WTC11 (cell line): ENCODE results near the gene POLDIP3. TPM values are rescaled to one million over a fixed set of nuclear protein-coding genes. Genes with fewer than 3 reads are reported as not detected.

Source experiments
- ATAC-seq: fragments of 200-7000 bp; cut with Tn5 transposase; 2 replicates; pipeline ENCODE4 v1.10.0; 2021; ENCODE audit warnings: mild to moderate bottlenecking, moderate library complexity
- CTCF ChIA-PET: fragments of 300-600 bp; sonication (Branson Sonifier 250); formaldehyde crosslinking; loops from one replicate; lab custom pipeline; 2021; ENCODE audit warnings: antibody characterized with exemption; lab: Charles Lee
- POLR2A ChIA-PET: fragments of 350-600 bp; sonication (Branson Sonifier 250); formaldehyde crosslinking; loops from one replicate; lab custom pipeline; 2021; ENCODE audit warnings: antibody characterized with exemption; lab: Charles Lee
- DNase-seq: peaks from one replicate; pipeline ENCODE4 v3.0.0; 2021; ENCODE audit warnings: low spot score
- H3K27ac Mint-ChIP-seq: 2 replicates; pipeline ENCODE4 v1.8.0; 2021; ENCODE audit warnings: mixed read lengths
- H3K27me3 Mint-ChIP-seq: 2 replicates; pipeline ENCODE4 v1.8.0; 2021; ENCODE audit warnings: low read depth, mild to moderate bottlenecking, moderate library complexity, mixed read lengths
- H3K36me3 Mint-ChIP-seq: 2 replicates; pipeline ENCODE4 v1.8.0; 2021; ENCODE audit warnings: mixed read lengths
- H3K4me1 Mint-ChIP-seq: 2 replicates; pipeline ENCODE4 v1.8.0; 2022; ENCODE audit warnings: mixed read lengths
- H3K4me3 Mint-ChIP-seq: 2 replicates; pipeline ENCODE4 v1.8.0; 2021; ENCODE audit warnings: mild to moderate bottlenecking, moderate library complexity, mixed read lengths
- H3K9me3 Mint-ChIP-seq: 2 replicates; pipeline ENCODE4 v1.8.0; 2021; ENCODE audit warnings: mixed read lengths
- ATF6 ChIP-seq: sonication (generic); formaldehyde crosslinking; IDR thresholded peaks from 2 replicates; pipeline ENCODE4 v1.8.1; 2023; ENCODE audit warnings: mild to moderate bottlenecking, missing genetic modification reagents
- CREB1 ChIP-seq: sonication (generic); formaldehyde crosslinking; IDR thresholded peaks from 2 replicates; pipeline ENCODE4 v1.8.0; 2023; ENCODE audit warnings: mild to moderate bottlenecking, missing genetic modification reagents
- E2F1 ChIP-seq: sonication (generic); formaldehyde crosslinking; IDR thresholded peaks from 2 replicates; pipeline ENCODE4 v1.8.0; 2022; ENCODE audit warnings: mild to moderate bottlenecking, missing genetic modification reagents
- ERG ChIP-seq: fragments of 250-450 bp; sonication (Bioruptor Pico); IDR thresholded peaks from 2 replicates; pipeline ENCODE4 v1.8.0; 2021; ENCODE audit warnings: mild to moderate bottlenecking
- FOXK1 ChIP-seq: sonication (generic); formaldehyde crosslinking; IDR thresholded peaks from 2 replicates; pipeline ENCODE4 v1.8.0; 2022; ENCODE audit warnings: mild to moderate bottlenecking, moderate library complexity, missing genetic modification reagents
- HMGXB4 ChIP-seq: sonication (generic); formaldehyde crosslinking; IDR thresholded peaks from 2 replicates; pipeline ENCODE4 v1.8.1; 2023; ENCODE audit warnings: mild to moderate bottlenecking, moderate library complexity, missing genetic modification reagents
- NFE2L1 ChIP-seq: sonication (generic); formaldehyde crosslinking; IDR thresholded peaks from 2 replicates; pipeline ENCODE4 v1.8.1; 2023; ENCODE audit warnings: missing genetic modification reagents
- OVOL2 ChIP-seq: fragments of 250-450 bp; sonication (Bioruptor Pico); IDR thresholded peaks from 2 replicates; pipeline ENCODE4 v1.9.0; 2021; ENCODE audit warnings: mild to moderate bottlenecking, borderline replicate concordance
- ZBTB21 ChIP-seq: sonication (generic); formaldehyde crosslinking; IDR thresholded peaks from 2 replicates; pipeline ENCODE4 v1.8.1; 2023; ENCODE audit warnings: mild to moderate bottlenecking, missing genetic modification reagents, borderline replicate concordance
- ZNF219 ChIP-seq: sonication (generic); formaldehyde crosslinking; IDR thresholded peaks from 2 replicates; pipeline ENCODE4 v1.8.0; 2023; ENCODE audit warnings: missing genetic modification reagents, mild to moderate bottlenecking, borderline replicate concordance
- ZNF263 ChIP-seq: sonication (generic); formaldehyde crosslinking; IDR thresholded peaks from 2 replicates; pipeline ENCODE4 v1.8.1; 2022; ENCODE audit warnings: low read depth, mild to moderate bottlenecking, moderate library complexity, missing genetic modification reagents
- ZNF512 ChIP-seq: sonication (generic); formaldehyde crosslinking; IDR thresholded peaks from 2 replicates; pipeline ENCODE4 v1.8.1; 2022; ENCODE audit warnings: missing genetic modification reagents, borderline replicate concordance
- ZNF671 ChIP-seq: fragments of 250-450 bp; sonication (Bioruptor Pico); IDR thresholded peaks from 2 replicates; pipeline ENCODE4 v1.8.0; 2021; ENCODE audit warnings: mild to moderate bottlenecking
- total RNA-seq: library from RNA; stranded (reverse); gene quantifications from 3 replicates; pipeline ENCODE4 v1.2.3, GENCODE V29; 2021
- TF ChIP-seq, protein P1 (sequence below): sonication (generic); formaldehyde crosslinking; IDR thresholded peaks from 2 replicates; pipeline ENCODE4 v1.8.0; 2023; ENCODE audit warnings: mild to moderate bottlenecking, missing genetic modification reagents
- TF ChIP-seq, protein P2 (sequence below): sonication (generic); formaldehyde crosslinking; conservative IDR thresholded peaks from 2 replicates; pipeline ENCODE4 v1.8.1; 2022; ENCODE audit warnings: mild to moderate bottlenecking, missing genetic modification reagents
- TF ChIP-seq, protein P3 (sequence below): sonication (generic); formaldehyde crosslinking; IDR thresholded peaks from 2 replicates; pipeline ENCODE4 v1.8.0; 2022; ENCODE audit warnings: mild to moderate bottlenecking, missing genetic modification reagents

Gene POLDIP3
- total RNA-seq, 1 experiment from 2014 or later = 73.2 TPM

GRCh38 chr22:42619261-42620063, 4.8 kb upstream of the POLDIP3 start:
- H3K9me3 Mint-ChIP-seq = no peaks in the 10 kb centered on the region
- ATAC-seq (no peak), DNase-seq (no peak)
- POLR2A ChIA-PET = interaction anchor here (0.7 kb wide), 1 partner anchor 264 kb away, joined by 3 read pairs; no protein-coding TSS in a partner anchor
- no peak overlapping the region for H3K27ac Mint-ChIP-seq
- H3K4me1 Mint-ChIP-seq = peaks cover 15% of the 10 kb centered on the region
- TF ChIP-seq CREB1 (CRISPR knock-in tag) (no peak), ZBTB21 (CRISPR knock-in tag) (no peak), HMGXB4 (CRISPR knock-in tag) (no peak), ZNF219 (CRISPR knock-in tag) (no peak), ZNF512 (CRISPR knock-in tag) (no peak)
- TF ChIP-seq, protein P1, sequence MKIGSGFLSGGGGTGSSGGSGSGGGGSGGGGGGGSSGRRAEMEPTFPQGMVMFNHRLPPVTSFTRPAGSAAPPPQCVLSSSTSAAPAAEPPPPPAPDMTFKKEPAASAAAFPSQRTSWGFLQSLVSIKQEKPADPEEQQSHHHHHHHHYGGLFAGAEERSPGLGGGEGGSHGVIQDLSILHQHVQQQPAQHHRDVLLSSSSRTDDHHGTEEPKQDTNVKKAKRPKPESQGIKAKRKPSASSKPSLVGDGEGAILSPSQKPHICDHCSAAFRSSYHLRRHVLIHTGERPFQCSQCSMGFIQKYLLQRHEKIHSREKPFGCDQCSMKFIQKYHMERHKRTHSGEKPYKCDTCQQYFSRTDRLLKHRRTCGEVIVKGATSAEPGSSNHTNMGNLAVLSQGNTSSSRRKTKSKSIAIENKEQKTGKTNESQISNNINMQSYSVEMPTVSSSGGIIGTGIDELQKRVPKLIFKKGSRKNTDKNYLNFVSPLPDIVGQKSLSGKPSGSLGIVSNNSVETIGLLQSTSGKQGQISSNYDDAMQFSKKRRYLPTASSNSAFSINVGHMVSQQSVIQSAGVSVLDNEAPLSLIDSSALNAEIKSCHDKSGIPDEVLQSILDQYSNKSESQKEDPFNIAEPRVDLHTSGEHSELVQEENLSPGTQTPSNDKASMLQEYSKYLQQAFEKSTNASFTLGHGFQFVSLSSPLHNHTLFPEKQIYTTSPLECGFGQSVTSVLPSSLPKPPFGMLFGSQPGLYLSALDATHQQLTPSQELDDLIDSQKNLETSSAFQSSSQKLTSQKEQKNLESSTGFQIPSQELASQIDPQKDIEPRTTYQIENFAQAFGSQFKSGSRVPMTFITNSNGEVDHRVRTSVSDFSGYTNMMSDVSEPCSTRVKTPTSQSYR (CRISPR knock-in tag) = no peak
- TF ChIP-seq, protein P2, sequence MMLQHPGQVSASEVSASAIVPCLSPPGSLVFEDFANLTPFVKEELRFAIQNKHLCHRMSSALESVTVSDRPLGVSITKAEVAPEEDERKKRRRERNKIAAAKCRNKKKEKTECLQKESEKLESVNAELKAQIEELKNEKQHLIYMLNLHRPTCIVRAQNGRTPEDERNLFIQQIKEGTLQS (CRISPR knock-in tag) = no peak
- TF ChIP-seq, protein P3, sequence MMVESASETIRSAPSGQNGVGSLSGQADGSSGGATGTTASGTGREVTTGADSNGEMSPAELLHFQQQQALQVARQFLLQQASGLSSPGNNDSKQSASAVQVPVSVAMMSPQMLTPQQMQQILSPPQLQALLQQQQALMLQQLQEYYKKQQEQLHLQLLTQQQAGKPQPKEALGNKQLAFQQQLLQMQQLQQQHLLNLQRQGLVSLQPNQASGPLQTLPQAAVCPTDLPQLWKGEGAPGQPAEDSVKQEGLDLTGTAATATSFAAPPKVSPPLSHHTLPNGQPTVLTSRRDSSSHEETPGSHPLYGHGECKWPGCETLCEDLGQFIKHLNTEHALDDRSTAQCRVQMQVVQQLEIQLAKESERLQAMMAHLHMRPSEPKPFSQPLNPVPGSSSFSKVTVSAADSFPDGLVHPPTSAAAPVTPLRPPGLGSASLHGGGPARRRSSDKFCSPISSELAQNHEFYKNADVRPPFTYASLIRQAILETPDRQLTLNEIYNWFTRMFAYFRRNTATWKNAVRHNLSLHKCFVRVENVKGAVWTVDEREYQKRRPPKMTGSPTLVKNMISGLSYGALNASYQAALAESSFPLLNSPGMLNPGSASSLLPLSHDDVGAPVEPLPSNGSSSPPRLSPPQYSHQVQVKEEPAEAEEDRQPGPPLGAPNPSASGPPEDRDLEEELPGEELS (CRISPR knock-in tag) = no peak
- peaks cover 2% of the 10 kb centered on the region; the same call in 1 of the 2 replicates for H3K36me3 Mint-ChIP-seq
- CTCF ChIA-PET = interaction anchor here (0.7 to 0.8 kb wide), 2 partner anchors 36 to 201 kb away, joined by 3 to 4 read pairs; no protein-coding TSS in a partner anchor
- no peaks in the 10 kb centered on the region for H3K27me3 Mint-ChIP-seq
- no peak overlapping the region for H3K4me3 Mint-ChIP-seq

DNA sequence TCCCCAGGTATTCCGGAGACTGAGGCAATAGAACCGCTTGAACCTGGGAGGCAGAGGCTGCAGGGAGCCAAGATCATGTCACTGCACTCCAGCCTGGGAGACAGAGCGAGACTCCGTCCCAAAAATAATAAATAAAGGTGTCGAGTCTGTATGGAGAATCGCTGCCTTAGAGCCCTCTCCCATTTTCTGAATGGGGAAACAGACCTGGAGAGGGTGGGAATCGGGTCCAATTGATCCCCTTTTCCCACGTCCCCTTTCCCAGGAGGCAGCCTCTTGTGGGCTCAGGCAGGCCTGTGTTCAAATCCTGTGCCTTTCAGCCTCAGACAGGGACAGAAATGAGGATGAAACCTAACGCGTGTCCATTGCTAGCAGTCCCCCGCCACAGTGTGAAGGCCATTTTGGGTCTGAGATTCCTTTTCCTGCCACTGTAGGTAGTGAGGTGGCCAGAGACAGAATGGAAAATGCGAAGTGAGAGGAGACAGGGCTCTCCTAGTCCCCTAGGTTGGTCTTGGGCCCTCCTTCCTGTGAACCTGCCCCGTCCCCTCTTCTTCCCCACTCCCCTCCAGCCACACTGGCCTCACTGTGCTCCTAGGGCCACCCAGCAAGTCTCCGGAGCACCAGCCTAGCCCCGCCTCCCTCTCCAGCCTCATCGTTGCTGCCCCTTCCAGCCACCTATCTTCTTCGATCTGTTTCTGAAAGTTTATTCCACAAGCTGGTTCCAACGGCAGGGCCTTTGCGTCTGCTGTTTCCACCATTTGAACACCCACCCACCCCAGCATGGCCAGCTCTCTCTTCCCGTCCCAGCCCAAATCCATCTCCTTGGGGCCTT, 2.7 kb upstream of the POLDIP3 start:
- POLR2A ChIA-PET = no interaction called here
- TF ChIP-seq FOXK1 (CRISPR knock-in tag) = no peak
- no peak for TF ChIP-seq OVOL2
- TF ChIP-seq E2F1 (CRISPR knock-in tag) = no peak
- TF ChIP-seq ZNF263 (CRISPR knock-in tag) = no peak
- TF ChIP-seq ATF6 = no peak
- no peak for TF ChIP-seq ZNF671 (CRISPR knock-in tag)
- TF ChIP-seq ERG = no peak
- TF ChIP-seq NFE2L1 (CRISPR knock-in tag) = no peak
- Mint-ChIP-seq H3K4me1 (peaks cover 27% of the 10 kb centered on the region), H3K9me3 (no peaks in the 10 kb centered on the region), H3K36me3 (peaks cover 4% of the 10 kb centered on the region; the same call in 1 of the 2 replicates), H3K4me3 (no peak overlapping the region), H3K27ac (peak overlapping the region; percentile 79; the same call in 1 of the 2 replicates), H3K27me3 (no peaks in the 10 kb centered on the region)
- ATAC-seq = no peak
- DNase-seq = no peak
- CTCF ChIA-PET = interaction anchor here (1.1 kb wide), 1 partner anchor 251 kb away, joined by 5 read pairs; no protein-coding TSS in a partner anchor
